GM19467 (cell line): ENCODE results near the gene AFAP1L1.
"Not testable (repeated sequence)": the region's sequence is repeated elsewhere in the genome, so short reads cannot be mapped to it uniquely, and the experiment has no call there.

Experiments used
- ATAC-seq: cut with Tn5 transposase; IDR thresholded peaks from one replicate; pipeline ENCODE4 v1.9.1; 2021; ENCODE audit warnings: mild to moderate bottlenecking, moderate library complexity; ENCODE audit not compliant: unreplicated experiment

Gene AFAP1L1

GRCh38 chr5:149386166-149386565, 114.5 kb downstream of the AFAP1L1 start:
- no peak for ATAC-seq

DNA sequence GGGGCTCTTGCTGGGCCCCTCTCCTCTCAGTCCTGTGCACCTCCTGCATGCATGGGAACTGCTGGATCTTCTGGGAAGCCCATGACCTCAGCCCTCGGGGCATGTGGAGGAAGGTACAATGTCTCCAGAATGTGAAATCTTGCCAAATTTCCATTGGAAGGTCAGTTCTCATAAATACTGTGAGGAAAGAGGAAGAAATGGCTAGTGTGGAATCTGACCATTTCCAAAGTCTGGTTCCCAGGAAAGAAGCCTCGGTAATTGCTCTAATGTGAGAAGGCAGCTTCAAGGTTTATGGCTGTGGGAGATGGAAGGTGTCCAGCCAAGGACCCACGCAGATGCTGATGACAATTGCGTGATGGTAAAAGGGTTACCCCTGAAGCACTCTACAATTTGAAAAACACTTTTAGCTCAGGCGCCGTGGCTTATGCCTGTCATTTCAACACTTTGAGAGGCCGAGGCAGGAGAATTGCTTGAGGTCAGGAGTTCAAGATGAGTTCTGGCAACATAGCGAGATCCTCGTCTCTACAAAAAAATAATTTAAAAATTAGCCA, 115.5 kb downstream of the AFAP1L1 start:
- no peak for ATAC-seq

DNA sequence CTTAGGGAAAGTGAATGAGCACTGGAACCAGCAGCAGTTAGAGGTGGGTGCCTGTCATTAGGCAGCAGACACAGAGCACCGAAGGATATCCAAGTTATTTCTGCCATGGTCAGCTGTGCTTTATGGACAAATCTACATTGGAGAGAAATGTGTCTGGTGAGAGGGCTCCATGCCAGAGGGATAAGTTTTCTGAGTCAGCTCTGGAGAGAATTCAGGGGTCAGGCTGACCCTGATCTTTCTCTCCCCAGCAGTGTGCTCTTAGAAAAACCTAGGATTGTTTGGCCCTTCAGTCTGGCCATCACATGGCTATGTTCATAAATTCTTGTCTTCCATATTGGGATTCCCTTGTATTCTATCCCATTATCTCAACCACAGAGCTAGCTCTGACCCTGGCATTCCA, 116.3 kb downstream of the AFAP1L1 start:
- ATAC-seq, result no peak

- ATAC-seq, result no peak
These were observed 117.0 kb downstream of the AFAP1L1 start for GRCh38 chr5:149388498-149389190.

- no peak for ATAC-seq
These were observed 118.2 kb downstream of the AFAP1L1 start for GRCh38 chr5:149389552-149390495.

DNA sequence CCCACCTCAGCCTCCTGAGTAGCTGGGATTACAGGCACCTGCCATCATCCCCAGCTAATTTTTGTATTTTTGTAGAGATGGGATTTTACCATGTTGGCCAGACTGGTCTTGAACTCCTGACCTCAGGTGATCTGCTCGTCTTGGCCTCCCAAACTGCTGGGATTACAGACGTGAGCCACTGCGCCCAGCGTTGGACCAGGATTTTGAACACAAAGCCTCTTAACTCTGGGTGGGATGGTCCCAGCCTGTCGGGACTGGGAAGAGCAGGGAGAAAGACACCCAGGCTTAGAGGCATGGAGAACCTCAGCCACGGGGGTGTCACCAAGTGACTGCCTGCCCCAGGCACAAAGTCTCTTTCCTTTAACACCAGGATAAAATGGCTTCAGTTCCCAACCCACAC, 119.4 kb downstream of the AFAP1L1 start:
- ATAC-seq, result not testable (repeated sequence)
